Uterus (tissue), 4 donors: Measurements from ENCODE around the gene OR2A5. TPM values are rescaled to one million over a fixed set of nuclear protein-coding genes. Genes with fewer than 3 reads are reported as not detected.

Source experiments
- DNase-seq, 2 donors: peaks; one replicate each; pipeline ENCODE4 v3.0.0-alpha.2; 2019 to 2020
- H3K27ac ChIP-seq, 2 donors: fragments of 200-600 bp; sonication (generic); 1 replicate in 1 of 2; 2 replicates in 1 of 2; pipeline ENCODE4 v1.5.1; 2016 to 2018
- H3K27me3 ChIP-seq, 2 donors: fragments of 200-600 bp; sonication (generic); one replicate each; pipeline ENCODE4 v1.5.1; 2018 to 2019; ENCODE audit warnings: control low read depth in 1 of 2
- H3K36me3 ChIP-seq, 2 donors: fragments of 200-600 bp; sonication (generic); one replicate each; pipeline ENCODE4 v1.5.1; 2019; ENCODE audit warnings: control low read depth in 1 of 2
- H3K4me1 ChIP-seq, 2 donors: fragments of 200-600 bp; sonication (generic); one replicate each; pipeline ENCODE4 v1.5.1; 2018 to 2019; ENCODE audit warnings: control low read depth in 1 of 2
- H3K4me3 ChIP-seq, 2 donors: fragments of 200-600 bp; sonication (generic); 1 replicate in 1 of 2; 2 replicates in 1 of 2; pipeline ENCODE4 v1.5.1; 2018 to 2019; ENCODE audit warnings: mild to moderate bottlenecking in 1 of 2
- H3K9me3 ChIP-seq, 2 donors: fragments of 200-600 bp; sonication (generic); one replicate each; pipeline ENCODE4 v1.5.1; 2019; ENCODE audit warnings: control low read depth in 1 of 2
- CTCF ChIP-seq, 4 experiments: fragments of 200-600 bp in 2 of 4; fragments of 450-650 bp in 2 of 4; sonication (generic) in 2 of 4; IDR thresholded peaks; one replicate each; pipeline ENCODE4 v1.5.1; 2016 to 2019; ENCODE audit warnings: antibody characterized with exemption in 4 of 4, mild to moderate bottlenecking in 2 of 4, moderate library complexity in 1 of 4
- POLR2A ChIP-seq, 2 donors: fragments of 450-650 bp; IDR thresholded peaks; one replicate each; pipeline ENCODE4 v1.6.1; 2016; ENCODE audit warnings: antibody characterized with exemption in 2 of 2, mild to moderate bottlenecking in 1 of 2, moderate library complexity in 1 of 2
- intact Hi-C: fragments of 100-400 bp; cut with DNase I; formaldehyde crosslinking; loops from one replicate; pipeline ENCODE4 v1.15.1; 2023; ENCODE audit warnings: low total_unique reads
- total RNA-seq, 4 donors: library from RNA; depleted of rRNA in 3 of 4; stranded (reverse); fragments of >200 nt in 3 of 4; gene quantifications; one replicate each; pipeline versions ENCODE4 v1.1.0 to v1.2.4, GENCODE V29; 2014 to 2023
- donor health status: DM: yes; HTN: yes; CAD: no.

Gene OR2A5
- total RNA-seq, 4 donors from 2014 or later: not detected

GRCh38 chr7:144069953-144070352 lies 21.2 kb downstream of the OR2A5 start:
- no peak overlapping the region for H3K4me3 ChIP-seq
- no peaks in the 10 kb centered on the region for H3K4me1 ChIP-seq
- no peaks in the 10 kb centered on the region for H3K36me3 ChIP-seq
- intact Hi-C loops: no loop called here
- no peak for TF ChIP-seq CTCF (IDR thresholded peaks at IDR 0.05)
- TF ChIP-seq POLR2A (IDR thresholded peaks at IDR 0.05): no peak
- DNase-seq: no peak
- no peaks in the 10 kb centered on the region for H3K9me3 ChIP-seq
- H3K27ac ChIP-seq: no peak overlapping the region
- H3K27me3 ChIP-seq: no peaks in the 10 kb centered on the region

GRCh38 chr7:144074374-144074773 lies 25.6 kb downstream of the OR2A5 start:
- no peak for DNase-seq
- Histone ChIP-seq H3K4me1 (no peaks in the 10 kb centered on the region), H3K9me3 (no peaks in the 10 kb centered on the region), H3K36me3 (no peaks in the 10 kb centered on the region), H3K27ac (no peak overlapping the region), H3K27me3 (no peaks in the 10 kb centered on the region), H3K4me3 (no peak overlapping the region)
- intact Hi-C loops: no loop called here
- TF ChIP-seq POLR2A (IDR thresholded peaks at IDR 0.05): no peak
- TF ChIP-seq CTCF (IDR thresholded peaks at IDR 0.05): no peak

- DNase-seq: no peak
- no peaks in the 10 kb centered on the region for H3K27me3 ChIP-seq
- TF ChIP-seq CTCF (IDR thresholded peaks at IDR 0.05) (no peak), POLR2A (IDR thresholded peaks at IDR 0.05) (no peak)
- intact Hi-C loops: no loop called here
- H3K36me3 ChIP-seq: peaks cover 0 to 4% of the 10 kb centered on the region in 2 donors
- H3K4me1 ChIP-seq: no peaks in the 10 kb centered on the region
- H3K27ac ChIP-seq: no peak within 1 kb of the TSS
- H3K9me3 ChIP-seq: no peaks in the 10 kb centered on the region
- H3K4me3 ChIP-seq: no peak within 1 kb of the TSS
Measured at GRCh38 chr7:144085978-144086377, 37.2 kb downstream of the OR2A5 start, which contains the start of gene OR2A12. TSS of gene OR2A12 (plus strand) at chr7:144086278. CDS start at chr7:144095108, 8,830 bp downstream.

GRCh38 chr7:144086730-144087129 lies 38.0 kb downstream of the OR2A5 start:
- H3K27ac ChIP-seq: no peak overlapping the region
- H3K4me3 ChIP-seq: no peak overlapping the region
- H3K36me3 ChIP-seq: peaks cover 0 to 4% of the 10 kb centered on the region in 2 donors
- TF ChIP-seq POLR2A (IDR thresholded peaks at IDR 0.05) (no peak), CTCF (IDR thresholded peaks at IDR 0.05) (no peak)
- H3K4me1 ChIP-seq: no peaks in the 10 kb centered on the region
- H3K27me3 ChIP-seq: no peaks in the 10 kb centered on the region
- DNase-seq: no peak
- no peaks in the 10 kb centered on the region for H3K9me3 ChIP-seq
- intact Hi-C loops: no loop called here

GRCh38 chr7:144087230-144087629 lies 38.5 kb downstream of the OR2A5 start:
- TF ChIP-seq CTCF (IDR thresholded peaks at IDR 0.05): no peak
- no peak for TF ChIP-seq POLR2A (IDR thresholded peaks at IDR 0.05)
- intact Hi-C loops: no loop called here
- Histone ChIP-seq H3K27me3 (no peaks in the 10 kb centered on the region), H3K4me1 (no peaks in the 10 kb centered on the region), H3K36me3 (peaks cover 0 to 4% of the 10 kb centered on the region in 2 donors), H3K4me3 (no peak overlapping the region), H3K27ac (no peak overlapping the region), H3K9me3 (no peaks in the 10 kb centered on the region)
- DNase-seq: no peak
